DND-41 (cell line): ENCODE results near the gene PRKAR2B.

Experiments used
- ATAC-seq: fragments of 200-7000 bp; cut with Tn5 transposase; 3 replicates; pipeline ENCODE4 v1.9.1; 2021; ENCODE audit warnings: low read depth; ENCODE audit not compliant: insufficient read depth
- DNase-seq: peaks from one replicate; pipeline ENCODE4 v3.0.0-alpha.2; 2020
- H2AFZ ChIP-seq: 2 replicates; pipeline ENCODE4 v1.6.0; 2012; ENCODE audit warnings: low read depth, low read length
- H3K27ac ChIP-seq: 2 replicates; pipeline ENCODE4 v1.5.1; 2012; ENCODE audit warnings: low read length, inconsistent platforms
- H3K27me3 ChIP-seq: fragments of 200-600 bp; sonication (generic); 2 replicates; pipeline ENCODE4 v1.6.0; 2012; ENCODE audit warnings: low read length, mild to moderate bottlenecking, inconsistent platforms; ENCODE audit not compliant: insufficient read depth, poor library complexity
- H3K36me3 ChIP-seq: 2 replicates; pipeline ENCODE4 v1.5.1; 2012; ENCODE audit warnings: low read length, inconsistent platforms; ENCODE audit not compliant: insufficient read depth
- H3K4me1 ChIP-seq: 2 replicates; pipeline ENCODE4 v1.5.1; 2012; ENCODE audit warnings: mild to moderate bottlenecking, low read length; ENCODE audit not compliant: insufficient read depth
- H3K4me2 ChIP-seq: 2 replicates; pipeline ENCODE4 v1.6.0; 2012; ENCODE audit warnings: mild to moderate bottlenecking, moderate library complexity, low read length, inconsistent platforms; ENCODE audit not compliant: insufficient read depth
- H3K4me3 ChIP-seq, 2 experiments: fragments of 200-600 bp in 1 of 2; shearing (Covaris generic) in 1 of 2; 2 replicates each; pipeline ENCODE4 v1.5.1; 2012 to 2016; ENCODE audit warnings: inconsistent platforms in 2 of 2, low read length in 2 of 2, mild to moderate bottlenecking in 2 of 2, low read depth in 1 of 2, moderate library complexity in 1 of 2
- H3K79me2 ChIP-seq: 2 replicates; pipeline ENCODE4 v1.6.0; 2012; ENCODE audit warnings: low read length, inconsistent platforms; ENCODE audit not compliant: insufficient read depth
- H3K9ac ChIP-seq: 2 replicates; pipeline ENCODE4 v1.6.0; 2012; ENCODE audit warnings: low read depth, mild to moderate bottlenecking, inconsistent platforms, low read length, moderate library complexity
- H3K9me3 ChIP-seq: 2 replicates; pipeline ENCODE4 v1.5.1; 2012; ENCODE audit warnings: low read length, moderate library complexity, mild to moderate bottlenecking, inconsistent platforms; ENCODE audit not compliant: insufficient read depth, severe bottlenecking
- H4K20me1 ChIP-seq: 2 replicates; pipeline ENCODE4 v1.6.0; 2012; ENCODE audit warnings: low read length; ENCODE audit not compliant: insufficient read depth
- CTCF ChIP-seq: IDR thresholded peaks from 2 replicates; pipeline ENCODE4 v1.5.1; 2012; ENCODE audit warnings: borderline replicate concordance, low read length, moderate library complexity, mild to moderate bottlenecking; ENCODE audit not compliant: poor library complexity, severe bottlenecking; ENCODE audit errors: extremely low read depth
- EZH2 ChIP-seq: IDR thresholded peaks from 3 replicates; pipeline ENCODE4 v1.6.1; 2012; ENCODE audit warnings: borderline replicate concordance, low read depth, mild to moderate bottlenecking, moderate library complexity, low read length, inconsistent platforms; ENCODE audit not compliant: severe bottlenecking

The PRKAR2B gene

GRCh38 chr7:107169120-107170050, 124.9 kb downstream of the PRKAR2B start:
- TF ChIP-seq CTCF (no peak), EZH2 (no peak)
- peak; percentile 39 for ATAC-seq
- Histone ChIP-seq H2AFZ (peak overlapping the region; percentile 82), H3K9me3 (no peaks in the 10 kb centered on the region), H3K79me2 (peaks cover 52% of the 10 kb centered on the region), H3K4me2 (peak overlapping the region; percentile 93), H3K27me3 (peaks cover 5% of the 10 kb centered on the region), H3K9ac (peak overlapping the region; percentile 71), H3K4me1 (peaks cover 32% of the 10 kb centered on the region), H3K27ac (peak overlapping the region; percentile 89), H4K20me1 (peaks cover 26% of the 10 kb centered on the region), H3K36me3 (peaks cover 3% of the 10 kb centered on the region; the same call in 1 of the 2 replicates), H3K4me3 (peak overlapping the region; percentile 74 to 83)
- peak; percentile 85 for DNase-seq

GRCh38 chr7:107170051-107170915, 125.8 kb downstream of the PRKAR2B start:
- peak overlapping the region; percentile 93 for H3K4me2 ChIP-seq
- peaks cover 3% of the 10 kb centered on the region; the same call in 1 of the 2 replicates for H3K36me3 ChIP-seq
- H3K27ac ChIP-seq: peak overlapping the region; percentile 89
- peaks cover 32% of the 10 kb centered on the region for H3K4me1 ChIP-seq
- peaks cover 31% of the 10 kb centered on the region for H4K20me1 ChIP-seq
- peaks cover 2% of the 10 kb centered on the region for H3K27me3 ChIP-seq
- peak overlapping the region; percentile 71 for H3K9ac ChIP-seq
- H3K4me3 ChIP-seq: peak overlapping the region; percentile 74 to 83
- TF ChIP-seq CTCF (no peak), EZH2 (no peak)
- H3K79me2 ChIP-seq: peaks cover 61% of the 10 kb centered on the region
- DNase-seq: no peak
- no peak for ATAC-seq
- H2AFZ ChIP-seq: peak overlapping the region; percentile 82
- H3K9me3 ChIP-seq: no peaks in the 10 kb centered on the region

GRCh38 chr7:107171496-107171895, 127.0 kb downstream of the PRKAR2B start:
- Histone ChIP-seq H2AFZ (no peak overlapping the region), H3K9me3 (no peaks in the 10 kb centered on the region), H4K20me1 (peaks cover 32% of the 10 kb centered on the region), H3K79me2 (peaks cover 72% of the 10 kb centered on the region), H3K4me2 (no peak overlapping the region), H3K4me3 (no peak overlapping the region), H3K9ac (no peak overlapping the region), H3K27me3 (no peaks in the 10 kb centered on the region), H3K4me1 (peaks cover 27% of the 10 kb centered on the region), H3K36me3 (peaks cover 3% of the 10 kb centered on the region; the same call in 1 of the 2 replicates), H3K27ac (no peak overlapping the region)
- DNase-seq (no peak), ATAC-seq (no peak)
- no peak for TF ChIP-seq EZH2
- TF ChIP-seq CTCF: no peak
